Type B pancreatic cell (in vitro differentiated cells): ENCODE measurements around the gene NTRK2. TPM values are rescaled to one million over a fixed set of nuclear protein-coding genes. Genes with fewer than 3 reads are reported as not detected.

Experiments
- DNase-seq: peaks from one replicate; pipeline ENCODE4 v3.0.0; 2021; ENCODE audit warnings: mixed read lengths; ENCODE audit not compliant: unreplicated experiment; ENCODE audit errors: extremely low spot score
- H3K27ac Mint-ChIP-seq: 2 replicates; pipeline ENCODE4 v1.8.0; 2021; ENCODE audit warnings: mild to moderate bottlenecking, mixed read lengths
- H3K27me3 Mint-ChIP-seq: 2 replicates; pipeline ENCODE4 v1.8.0; 2021; ENCODE audit warnings: mixed read lengths
- H3K36me3 Mint-ChIP-seq: 2 replicates; pipeline ENCODE4 v1.8.0; 2021; ENCODE audit warnings: mixed read lengths
- H3K4me1 Mint-ChIP-seq: one replicate; pipeline ENCODE4 v1.8.0; 2021; ENCODE audit warnings: mixed read lengths; ENCODE audit not compliant: unreplicated experiment
- H3K4me3 Mint-ChIP-seq: 2 replicates; pipeline ENCODE4 v1.8.0; 2021; ENCODE audit warnings: mild to moderate bottlenecking, mixed read lengths
- H3K9me3 Mint-ChIP-seq: 2 replicates; pipeline ENCODE4 v1.8.0; 2021; ENCODE audit warnings: mixed read lengths
- total RNA-seq: library from RNA; stranded (reverse); gene quantifications from 2 replicates; pipeline ENCODE4 v1.2.1, GENCODE V29; 2021; ENCODE audit warnings: low replicate concordance
- TF ChIP-seq, protein P1 (sequence below): fragments of 200-600 bp; sonication (generic); conservative IDR thresholded peaks from 2 replicates; pipeline ENCODE4 v1.5.0; 2021; ENCODE audit warnings: antibody characterized with exemption, mild to moderate bottlenecking

Gene NTRK2
- total RNA-seq, 1 donor from 2014 or later, result 122 TPM

DNA sequence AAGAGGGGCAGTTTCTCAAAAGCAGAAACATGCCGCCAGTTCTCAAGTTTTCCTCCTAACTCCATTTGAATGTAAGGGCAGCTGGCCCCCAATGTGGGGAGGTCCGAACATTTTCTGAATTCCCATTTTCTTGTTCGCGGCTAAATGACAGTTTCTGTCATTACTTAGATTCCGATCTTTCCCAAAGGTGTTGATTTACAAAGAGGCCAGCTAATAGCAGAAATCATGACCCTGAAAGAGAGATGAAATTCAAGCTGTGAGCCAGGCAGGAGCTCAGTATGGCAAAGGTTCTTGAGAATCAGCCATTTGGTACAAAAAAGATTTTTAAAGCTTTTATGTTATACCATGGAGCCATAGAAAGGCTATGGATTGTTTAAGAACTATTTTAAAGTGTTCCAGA is 142.8 kb downstream of the NTRK2 start:
- peaks cover 15% of the 10 kb centered on the region for H3K36me3 Mint-ChIP-seq
- no peak for DNase-seq
- H3K4me1 Mint-ChIP-seq, result peaks cover 31% of the 10 kb centered on the region
- H3K27me3 Mint-ChIP-seq, result peaks cover 12% of the 10 kb centered on the region
- no peak overlapping the region for H3K27ac Mint-ChIP-seq
- peak overlapping the region; percentile 11 for H3K4me3 Mint-ChIP-seq
- TF ChIP-seq, protein P1, sequence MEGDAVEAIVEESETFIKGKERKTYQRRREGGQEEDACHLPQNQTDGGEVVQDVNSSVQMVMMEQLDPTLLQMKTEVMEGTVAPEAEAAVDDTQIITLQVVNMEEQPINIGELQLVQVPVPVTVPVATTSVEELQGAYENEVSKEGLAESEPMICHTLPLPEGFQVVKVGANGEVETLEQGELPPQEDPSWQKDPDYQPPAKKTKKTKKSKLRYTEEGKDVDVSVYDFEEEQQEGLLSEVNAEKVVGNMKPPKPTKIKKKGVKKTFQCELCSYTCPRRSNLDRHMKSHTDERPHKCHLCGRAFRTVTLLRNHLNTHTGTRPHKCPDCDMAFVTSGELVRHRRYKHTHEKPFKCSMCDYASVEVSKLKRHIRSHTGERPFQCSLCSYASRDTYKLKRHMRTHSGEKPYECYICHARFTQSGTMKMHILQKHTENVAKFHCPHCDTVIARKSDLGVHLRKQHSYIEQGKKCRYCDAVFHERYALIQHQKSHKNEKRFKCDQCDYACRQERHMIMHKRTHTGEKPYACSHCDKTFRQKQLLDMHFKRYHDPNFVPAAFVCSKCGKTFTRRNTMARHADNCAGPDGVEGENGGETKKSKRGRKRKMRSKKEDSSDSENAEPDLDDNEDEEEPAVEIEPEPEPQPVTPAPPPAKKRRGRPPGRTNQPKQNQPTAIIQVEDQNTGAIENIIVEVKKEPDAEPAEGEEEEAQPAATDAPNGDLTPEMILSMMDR, result no peak
- H3K9me3 Mint-ChIP-seq, result no peaks in the 10 kb centered on the region

GRCh38 chr9:84812847-84813246 is 143.3 kb downstream of the NTRK2 start:
- Mint-ChIP-seq H3K4me3 (no peak overlapping the region), H3K27ac (no peak overlapping the region), H3K9me3 (no peaks in the 10 kb centered on the region), H3K4me1 (peaks cover 31% of the 10 kb centered on the region), H3K27me3 (peaks cover 12% of the 10 kb centered on the region), H3K36me3 (peaks cover 11% of the 10 kb centered on the region)
- no peak for DNase-seq
- TF ChIP-seq, protein P1, result no peak

DNA sequence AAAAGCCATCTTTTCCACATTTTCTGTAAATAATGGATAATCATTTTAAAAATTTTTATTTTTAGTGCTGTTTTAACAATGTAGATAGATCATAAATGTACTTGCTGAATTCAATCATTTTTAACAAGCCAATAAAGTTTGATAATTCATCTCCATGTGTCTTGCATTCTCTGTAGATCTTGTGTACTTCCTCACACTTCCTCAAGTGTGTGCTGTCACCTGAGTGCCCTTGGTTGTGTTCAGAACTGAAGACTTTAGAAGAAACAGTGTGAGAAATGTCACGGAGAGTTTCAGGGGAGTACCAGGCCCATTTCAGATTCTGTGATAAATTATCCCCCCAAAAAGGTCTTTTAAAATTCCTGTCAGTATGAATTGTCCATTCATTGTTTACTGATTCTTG is 146.0 kb downstream of the NTRK2 start:
- Mint-ChIP-seq H3K4me1 (peaks cover 42% of the 10 kb centered on the region), H3K27me3 (peaks cover 20% of the 10 kb centered on the region), H3K4me3 (no peak overlapping the region), H3K36me3 (peaks cover 11% of the 10 kb centered on the region), H3K9me3 (no peaks in the 10 kb centered on the region), H3K27ac (no peak overlapping the region)
- TF ChIP-seq, protein P1, result no peak
- no peak for DNase-seq

DNA sequence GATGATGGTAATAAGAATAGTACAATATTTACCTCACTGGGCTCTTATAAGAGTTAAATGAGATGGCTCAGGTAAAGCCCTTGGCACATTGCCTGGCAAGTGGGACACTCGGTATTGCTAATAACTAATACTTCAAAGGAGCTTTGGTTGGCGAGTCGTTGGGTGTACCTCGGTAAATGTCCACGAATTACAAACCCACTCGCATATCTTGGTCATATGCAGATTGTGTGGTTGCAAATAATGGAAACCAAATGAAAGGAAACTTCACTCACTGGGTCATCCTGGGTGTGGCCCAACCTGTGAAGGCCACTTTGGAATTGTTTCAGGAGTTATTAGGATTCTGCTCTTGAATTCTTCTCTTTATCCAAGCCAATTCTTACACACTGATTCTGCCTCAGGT is 147.5 kb downstream of the NTRK2 start:
- Mint-ChIP-seq H3K27me3 (peaks cover 20% of the 10 kb centered on the region), H3K4me3 (no peak overlapping the region), H3K9me3 (no peaks in the 10 kb centered on the region), H3K27ac (no peak overlapping the region), H3K4me1 (peaks cover 37% of the 10 kb centered on the region), H3K36me3 (peaks cover 11% of the 10 kb centered on the region)
- DNase-seq, result no peak
- TF ChIP-seq, protein P1, result no peak

DNA sequence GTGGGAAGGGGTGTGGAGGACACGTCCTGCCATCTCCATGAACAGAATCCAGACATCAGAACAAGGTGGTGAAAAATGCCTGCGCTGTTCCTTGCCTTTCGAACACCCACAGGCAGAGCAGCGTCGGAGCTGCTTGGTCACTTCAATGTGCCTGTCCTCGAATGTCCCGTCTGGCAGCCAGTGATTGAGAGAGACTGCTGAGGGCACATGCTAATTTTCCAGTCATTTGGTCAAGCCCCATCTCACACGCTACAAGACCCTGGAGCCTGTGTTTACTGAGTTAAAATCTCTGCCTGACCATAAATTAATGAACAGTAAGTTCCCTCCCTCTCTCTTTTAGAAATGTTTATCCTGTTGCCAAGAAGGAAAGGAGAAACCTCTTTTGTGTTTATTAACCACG is 149.3 kb downstream of the NTRK2 start:
- H3K27me3 Mint-ChIP-seq, result peaks cover 15% of the 10 kb centered on the region
- peaks cover 8% of the 10 kb centered on the region for H3K36me3 Mint-ChIP-seq

More for the DNA sequence above, 149.3 kb downstream of the NTRK2 start:
- no peak overlapping the region for H3K27ac Mint-ChIP-seq
- DNase-seq, result no peak
- no peak overlapping the region for H3K4me3 Mint-ChIP-seq
- H3K9me3 Mint-ChIP-seq, result no peaks in the 10 kb centered on the region
- TF ChIP-seq, protein P1, result no peak
- H3K4me1 Mint-ChIP-seq, result peaks cover 22% of the 10 kb centered on the region
